Left lobe of liver (tissue), 2 donors: ENCODE results near the gene PBOV1. TPM values are rescaled to one million over a fixed set of nuclear protein-coding genes. Genes with fewer than 3 reads are reported as not detected.

Experiments used
- ATAC-seq: fragments of 200-7000 bp; cut with Tn5 transposase; one replicate; pipeline ENCODE4 v1.9.1; 2020; ENCODE audit warnings: mild to moderate bottlenecking, moderate library complexity
- DNase-seq: peaks from one replicate; pipeline ENCODE4 v3.0.0-alpha.2; 2020; ENCODE audit warnings: low spot score
- total RNA-seq: library from RNA; stranded (reverse); gene quantifications from one replicate; pipeline ENCODE4 v1.2.1, GENCODE V29; 2021
- donor health status: DM: no; HTN: no; CAD: no; lungs with moderate emphysema.
- donor health status: DM: no; HTN: yes; CAD: no.

The PBOV1 gene
- total RNA-seq: not detected

DNA sequence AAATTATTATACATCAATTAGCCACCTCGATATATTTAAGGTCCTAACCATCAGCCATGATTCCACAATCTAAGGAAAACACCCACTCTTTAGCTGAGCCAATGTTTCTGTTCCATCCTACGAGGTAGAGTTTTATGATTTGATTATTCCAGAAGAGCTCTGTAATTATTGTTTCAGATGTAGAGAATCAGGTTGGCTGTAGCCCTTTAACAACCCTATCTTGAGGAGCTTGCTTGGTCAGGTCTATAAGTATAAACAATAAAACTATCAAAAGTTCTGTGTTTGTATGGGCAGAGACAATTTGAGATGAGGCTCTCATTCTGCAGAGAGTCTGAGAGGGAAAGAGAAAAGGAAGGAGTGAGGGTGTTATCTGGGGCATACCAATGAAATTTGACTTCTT lies at the start of gene PBOV1:
TSS of gene PBOV1 (minus strand) at position 43 of the 400 bp plus-strand sequence. CDS start 96 bp downstream, outside the sequence.
- DNase-seq (no peak), ATAC-seq (no peak)

DNA sequence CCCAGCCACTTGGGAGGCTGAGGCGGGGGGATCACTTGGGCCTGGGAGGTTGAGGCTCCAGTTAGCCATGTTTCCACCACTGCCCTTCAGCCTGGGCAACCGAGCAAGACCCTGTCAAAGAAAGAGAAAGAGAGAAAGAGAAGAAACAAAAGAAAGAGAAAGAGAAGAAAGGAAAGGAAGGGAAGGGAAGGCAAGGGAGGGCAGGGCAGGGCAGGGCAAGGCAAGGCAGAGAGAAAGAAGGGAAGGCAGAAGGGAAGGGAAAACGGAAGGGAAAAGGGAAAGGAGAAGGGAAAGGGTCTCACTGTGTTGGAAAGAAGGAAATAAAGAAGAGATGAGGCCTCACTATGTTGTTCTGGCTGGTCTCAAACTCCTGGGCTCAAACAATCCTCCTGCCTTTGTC lies 47.8 kb upstream of the PBOV1 start:
- no peak for ATAC-seq
- DNase-seq: no peak

DNA sequence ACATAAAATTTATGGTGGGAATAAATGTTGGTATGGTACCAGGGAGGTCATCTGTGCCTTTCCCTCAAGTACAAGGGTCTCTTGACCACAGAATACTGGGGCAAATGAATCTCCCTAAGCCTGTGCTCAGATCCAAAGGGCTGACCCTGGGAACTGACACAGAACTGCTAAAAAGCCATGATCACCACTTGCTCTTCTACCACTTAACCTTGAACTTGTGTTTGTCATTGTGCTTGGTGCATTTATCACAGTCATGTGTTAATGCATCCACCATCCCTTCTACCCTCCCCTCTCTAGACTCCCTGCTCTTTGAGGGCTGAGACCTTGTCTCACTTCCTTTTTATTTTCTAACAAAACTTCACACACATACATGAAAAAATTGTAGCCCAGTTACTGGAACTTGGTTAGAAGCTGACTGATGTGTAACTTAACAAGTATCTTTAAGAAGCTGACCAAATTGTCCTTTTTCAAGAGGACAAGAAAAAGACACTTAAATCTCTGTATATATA lies 46.1 kb upstream of the PBOV1 start:
- no peak for ATAC-seq

DNA sequence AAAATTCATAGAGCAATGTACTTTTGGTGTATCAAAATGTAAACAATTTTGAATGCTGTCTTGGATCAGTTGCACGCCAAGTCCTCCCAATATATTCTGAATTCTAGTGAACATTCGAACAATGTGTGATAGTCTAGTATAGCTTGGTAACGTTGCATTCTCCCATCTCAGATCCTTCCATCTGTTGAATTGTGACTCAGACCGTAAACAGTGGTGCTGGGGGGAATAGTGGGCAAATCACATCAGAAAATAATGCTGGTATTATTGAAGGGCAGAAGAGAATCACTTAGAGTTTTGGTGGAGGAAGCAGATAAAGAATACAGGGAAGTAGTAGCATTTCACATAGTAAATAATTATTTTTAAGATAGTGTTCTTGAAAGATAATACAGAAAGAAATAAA lies 45.7 kb upstream of the PBOV1 start:
- no peak for DNase-seq
- ATAC-seq: no peak

More for the DNA sequence above, 46.1 kb upstream of the PBOV1 start:
- DNase-seq: no peak

GRCh38 chr6:138261116-138261780 lies 43.0 kb upstream of the PBOV1 start:
- no peak for ATAC-seq

GRCh38 chr6:138258991-138259390 lies 40.7 kb upstream of the PBOV1 start:
- ATAC-seq (peak; percentile 38), DNase-seq (no peak)

More at GRCh38 chr6:138261116-138261780, 43.0 kb upstream of the PBOV1 start:
- DNase-seq: no peak

GRCh38 chr6:138258197-138258596 lies 39.9 kb upstream of the PBOV1 start:
- ATAC-seq (no peak), DNase-seq (no peak)

- ATAC-seq: peak; percentile 30
- no peak for DNase-seq
Measured at GRCh38 chr6:138257638-138258040, 39.3 kb upstream of the PBOV1 start.

GRCh38 chr6:138255443-138255842 lies 37.2 kb upstream of the PBOV1 start:
- DNase-seq (no peak), ATAC-seq (no peak)

DNA sequence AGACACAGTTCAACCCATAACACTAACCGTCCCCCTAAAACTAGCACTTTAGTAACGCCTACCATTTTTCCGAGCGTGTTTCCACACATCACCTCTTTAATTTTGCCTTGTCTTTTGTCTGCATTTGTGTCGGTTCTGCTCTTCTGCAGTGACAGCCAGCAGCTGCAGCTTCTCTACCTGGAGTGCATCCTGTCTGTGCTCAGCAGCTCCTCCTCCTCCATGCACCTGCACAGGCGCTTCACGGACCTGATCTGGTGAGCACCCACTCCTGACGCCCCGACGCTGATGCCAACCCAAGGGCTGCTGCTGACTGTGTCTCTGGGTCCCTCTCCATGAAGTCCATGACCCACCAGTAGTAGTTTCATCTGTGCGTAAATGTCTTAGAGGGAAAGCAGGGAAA lies 35.4 kb upstream of the PBOV1 start:
- ATAC-seq: no peak

GRCh38 chr6:138250513-138251247 lies 32.4 kb upstream of the PBOV1 start:
- no peak for ATAC-seq

More for the DNA sequence above, 35.4 kb upstream of the PBOV1 start:
- DNase-seq: no peak

DNA sequence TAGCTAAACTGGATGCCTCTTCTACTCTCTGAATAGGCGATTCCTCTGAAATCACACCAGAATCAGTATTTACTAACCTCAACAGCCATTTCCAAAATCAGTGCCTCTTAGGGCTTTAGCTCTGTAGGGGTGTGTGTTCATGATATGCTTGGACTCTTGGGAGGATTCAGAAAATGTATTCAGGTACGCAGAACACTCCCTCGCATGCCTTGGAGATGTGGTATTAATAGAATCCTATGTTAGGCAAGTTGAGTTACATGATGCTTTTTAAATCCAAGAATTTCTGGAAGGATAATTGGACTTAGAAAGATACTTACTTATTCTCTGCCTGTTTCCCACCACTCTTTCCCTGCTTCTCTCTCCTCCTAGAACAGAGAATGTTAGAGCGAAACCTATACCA lies 31.8 kb upstream of the PBOV1 start:
- no peak for ATAC-seq
- no peak for DNase-seq

More at GRCh38 chr6:138250513-138251247, 32.4 kb upstream of the PBOV1 start:
- DNase-seq: no peak

DNA sequence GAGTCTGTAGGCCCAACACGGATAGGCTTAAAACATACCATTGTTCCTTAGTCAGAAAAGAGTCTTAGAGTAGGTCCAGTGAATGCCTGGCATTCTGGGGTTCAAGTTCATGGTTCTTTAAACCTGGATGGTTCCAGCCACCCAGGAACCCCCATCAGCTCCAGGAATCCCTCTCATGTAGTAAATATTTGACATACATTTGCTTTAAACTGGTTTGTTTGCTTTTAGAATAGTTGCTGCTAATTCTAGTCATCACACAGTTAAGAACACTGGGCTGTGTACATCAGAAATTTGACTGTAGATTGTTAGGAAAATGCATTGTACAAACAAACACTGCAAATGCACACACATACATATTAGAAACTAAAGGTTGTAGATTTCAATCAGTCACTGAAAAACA lies 30.6 kb upstream of the PBOV1 start:
- ATAC-seq (no peak), DNase-seq (no peak)

DNA sequence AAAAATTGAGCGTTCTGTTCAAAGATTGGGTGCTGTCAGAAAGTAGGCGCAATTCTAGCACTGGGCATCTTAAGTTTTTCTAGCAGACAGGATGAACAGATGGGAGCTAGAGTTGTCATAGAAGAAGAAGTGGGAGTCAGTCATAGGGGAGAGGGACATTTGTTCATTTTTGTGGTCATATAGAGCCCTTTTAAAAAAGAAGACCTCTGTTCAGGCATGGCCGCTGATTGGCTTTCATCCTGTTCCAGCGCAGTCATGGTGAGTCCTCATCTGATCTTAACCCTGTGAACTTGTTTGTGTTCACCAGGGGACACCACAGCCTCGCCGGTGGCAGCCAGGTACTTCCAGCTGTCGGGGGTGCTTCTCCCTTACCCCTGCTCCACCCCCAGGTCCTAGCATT lies 29.7 kb upstream of the PBOV1 start:
- DNase-seq (no peak), ATAC-seq (no peak)

- ATAC-seq (no peak), DNase-seq (no peak)
Measured at GRCh38 chr6:138246650-138247440, 28.6 kb upstream of the PBOV1 start.

DNA sequence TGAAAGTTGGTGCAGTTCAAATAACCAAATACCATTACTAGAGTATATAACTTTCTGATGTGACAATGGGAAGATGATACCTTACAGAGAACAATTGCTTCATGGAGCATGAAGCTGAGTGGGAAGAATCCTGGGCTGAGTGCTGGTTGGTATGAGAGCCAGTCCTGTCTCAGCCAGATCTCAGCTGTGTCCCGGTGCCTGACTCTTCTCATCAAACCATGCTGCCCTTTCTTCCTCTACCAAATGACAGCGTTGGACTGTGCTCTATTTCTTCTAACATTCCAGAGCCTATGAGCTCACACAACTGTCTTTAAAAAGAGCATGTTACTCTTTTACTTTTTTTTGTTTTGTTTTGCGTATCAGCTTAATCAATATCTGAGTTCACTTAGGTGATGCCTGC lies 27.5 kb upstream of the PBOV1 start:
- DNase-seq (no peak), ATAC-seq (no peak)

DNA sequence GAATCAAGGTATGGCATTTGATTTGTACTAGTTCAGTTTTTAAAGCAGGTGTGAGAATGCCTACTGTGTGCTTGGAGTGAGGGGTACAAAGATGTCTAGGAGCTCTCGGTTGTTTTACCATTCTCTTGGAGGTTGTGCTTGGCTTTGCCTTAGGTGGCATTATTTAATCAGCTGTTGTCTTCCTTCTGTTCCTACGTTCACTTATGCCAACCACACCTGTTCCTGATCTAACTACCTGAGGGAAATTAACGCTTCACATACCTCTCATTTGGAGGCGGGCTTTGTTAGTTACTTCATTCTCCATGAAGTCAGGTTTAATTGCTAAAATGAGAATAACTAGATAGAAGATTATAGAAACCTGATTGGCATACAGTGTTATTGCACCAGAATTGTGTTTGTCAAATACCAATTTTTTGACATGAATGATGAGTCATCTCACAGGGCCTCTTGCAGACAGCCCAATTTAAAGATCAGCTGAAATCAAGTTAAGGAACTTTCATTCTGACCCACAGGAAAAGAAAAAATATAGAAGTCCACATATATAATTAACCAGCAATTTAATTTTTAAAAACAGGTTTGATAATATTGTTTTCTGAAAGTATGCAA lies 24.8 kb upstream of the PBOV1 start:
- ATAC-seq (no peak), DNase-seq (no peak)

DNA sequence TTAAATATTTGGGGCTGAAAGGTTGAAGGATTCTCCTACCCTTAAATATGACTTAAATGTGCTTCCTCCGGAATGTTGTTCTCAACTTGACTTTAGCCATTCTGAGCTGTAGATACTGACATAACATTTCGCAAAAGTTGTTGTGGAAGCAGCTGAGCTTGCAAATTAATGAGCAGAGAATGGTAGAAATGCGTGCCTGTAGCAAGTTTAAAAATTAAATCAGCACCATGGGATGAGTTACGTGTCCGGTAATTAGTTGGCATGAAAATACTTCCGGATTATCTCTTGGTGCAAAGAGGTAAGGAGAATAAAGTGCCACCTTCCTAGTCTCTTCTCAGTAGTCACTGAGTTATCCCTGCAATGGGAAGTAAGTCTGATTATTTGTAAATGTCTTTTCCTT lies 23.6 kb upstream of the PBOV1 start:
- ATAC-seq: no peak
- DNase-seq: no peak

GRCh38 chr6:138241381-138241780 lies 23.1 kb upstream of the PBOV1 start:
- ATAC-seq: no peak

GRCh38 chr6:138240476-138241245 lies 22.4 kb upstream of the PBOV1 start:
- DNase-seq (no peak), ATAC-seq (no peak)

More at GRCh38 chr6:138241381-138241780, 23.1 kb upstream of the PBOV1 start:
- no peak for DNase-seq
